ENCODE results near the gene TMEM200C.

- TF ChIP-seq, protein P1, sequence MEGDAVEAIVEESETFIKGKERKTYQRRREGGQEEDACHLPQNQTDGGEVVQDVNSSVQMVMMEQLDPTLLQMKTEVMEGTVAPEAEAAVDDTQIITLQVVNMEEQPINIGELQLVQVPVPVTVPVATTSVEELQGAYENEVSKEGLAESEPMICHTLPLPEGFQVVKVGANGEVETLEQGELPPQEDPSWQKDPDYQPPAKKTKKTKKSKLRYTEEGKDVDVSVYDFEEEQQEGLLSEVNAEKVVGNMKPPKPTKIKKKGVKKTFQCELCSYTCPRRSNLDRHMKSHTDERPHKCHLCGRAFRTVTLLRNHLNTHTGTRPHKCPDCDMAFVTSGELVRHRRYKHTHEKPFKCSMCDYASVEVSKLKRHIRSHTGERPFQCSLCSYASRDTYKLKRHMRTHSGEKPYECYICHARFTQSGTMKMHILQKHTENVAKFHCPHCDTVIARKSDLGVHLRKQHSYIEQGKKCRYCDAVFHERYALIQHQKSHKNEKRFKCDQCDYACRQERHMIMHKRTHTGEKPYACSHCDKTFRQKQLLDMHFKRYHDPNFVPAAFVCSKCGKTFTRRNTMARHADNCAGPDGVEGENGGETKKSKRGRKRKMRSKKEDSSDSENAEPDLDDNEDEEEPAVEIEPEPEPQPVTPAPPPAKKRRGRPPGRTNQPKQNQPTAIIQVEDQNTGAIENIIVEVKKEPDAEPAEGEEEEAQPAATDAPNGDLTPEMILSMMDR (IDR thresholded peaks at IDR 0.05; ENCODE audit: insufficient read depth, low read length): no peak
- TF ChIP-seq GABPA (IDR thresholded peaks at IDR 0.05; ENCODE audit: low read depth) (no peak), POLR2AphosphoS5 (IDR thresholded peaks at IDR 0.05; ENCODE audit: low read depth) (no peak)
Measured at GRCh38 chr18:5944448-5944847, 49.1 kb upstream of the TMEM200C start.

Measured in HL-60 (cell line).